Common myeloid progenitor, CD34-positive (primary cell): Measurements from ENCODE around the gene PDE1A.

ENCODE experiments used
- CTCF ChIA-PET: fragments of 350-600 bp; sonication (Branson Sonifier 250); formaldehyde crosslinking; loops from one replicate; lab custom pipeline; 2021; ENCODE audit warnings: antibody characterized with exemption; lab: Charles Lee
- POLR2A ChIA-PET: fragments of 350-600 bp; sonication (Branson Sonifier 250); formaldehyde crosslinking; loops from one replicate; lab custom pipeline; 2021; ENCODE audit warnings: antibody characterized with exemption; lab: Charles Lee
- DNase-seq, 3 donors: peaks; one replicate each; pipeline versions ENCODE4 v3.0.0 to v3.0.0-alpha.2; 2013
- H3K27ac ChIP-seq, 2 experiments: 1 replicate in 1 of 2; 2 replicates in 1 of 2; pipeline ENCODE4 v1.7.0; 2013; ENCODE audit warnings: inconsistent platforms in 2 of 2, low read length in 2 of 2, mild to moderate bottlenecking in 2 of 2, low read depth in 1 of 2, moderate library complexity in 1 of 2; ENCODE audit not compliant: severe bottlenecking in 2 of 2, insufficient read depth in 1 of 2, poor library complexity in 1 of 2
- H3K27me3 ChIP-seq, 5 experiments: replicated peaks in 2 of 5; 1 replicate in 3 of 5; 2 replicates in 2 of 5; pipeline versions ENCODE4 v1.6.1 to v1.7.0; 2013; ENCODE audit warnings: low read length in 4 of 5, mild to moderate bottlenecking in 2 of 5, moderate library complexity in 2 of 5, inconsistent platforms in 1 of 5; ENCODE audit not compliant: insufficient read depth in 5 of 5, control insufficient read depth in 4 of 5
- H3K36me3 ChIP-seq, 4 experiments: 1 replicate in 2 of 4; 2 replicates in 2 of 4; pipeline versions ENCODE4 v1.6.1 to v1.7.0; 2013; ENCODE audit warnings: low read length in 3 of 4, control low read depth in 1 of 4, mild to moderate bottlenecking in 1 of 4; ENCODE audit not compliant: control insufficient read depth in 4 of 4, insufficient read depth in 4 of 4
- H3K4me1 ChIP-seq, 4 experiments: 1 replicate in 3 of 4; 2 replicates in 1 of 4; pipeline versions ENCODE4 v1.6.1 to v1.7.1; 2013; ENCODE audit warnings: low read length in 3 of 4, mild to moderate bottlenecking in 3 of 4, control low read depth in 1 of 4, inconsistent platforms in 1 of 4, moderate library complexity in 1 of 4; ENCODE audit not compliant: control insufficient read depth in 4 of 4, insufficient read depth in 4 of 4; ENCODE audit errors: control extremely low read depth in 1 of 4
- H3K4me3 ChIP-seq, 7 experiments: 1 replicate in 4 of 7; 2 replicates in 3 of 7; pipeline versions ENCODE4 v1.5.1 to v1.7.0; 2013; ENCODE audit warnings: mild to moderate bottlenecking in 7 of 7, low read length in 6 of 7, moderate library complexity in 6 of 7, inconsistent platforms in 2 of 7, low read depth in 2 of 7, control low read depth in 1 of 7; ENCODE audit not compliant: insufficient read depth in 4 of 7, control insufficient read depth in 1 of 7; ENCODE audit errors: extremely low read depth in 1 of 7
- H3K9me3 ChIP-seq, 5 experiments: 1 replicate in 4 of 5; 2 replicates in 1 of 5; pipeline versions ENCODE4 v1.6.1 to v1.7.1; 2013; ENCODE audit warnings: low read length in 4 of 5, mild to moderate bottlenecking in 2 of 5, inconsistent platforms in 1 of 5, low read depth in 1 of 5, moderate library complexity in 1 of 5; ENCODE audit not compliant: control insufficient read depth in 4 of 5, insufficient read depth in 2 of 5; ENCODE audit errors: control extremely low read depth in 1 of 5
- WGBS: methylation state at CpG from one replicate; pipeline ENCODE4 v1.1.5; 2013; ENCODE audit not compliant: insufficient coverage; 5-methylcytosine and 5-hydroxymethylcytosine counted together

PDE1A gene

GRCh38 chr2:182229297-182229696, 197.5 kb downstream of the PDE1A start:
- Histone ChIP-seq H3K4me1 (no peaks in the 10 kb centered on the region), H3K36me3 (no peaks in the 10 kb centered on the region), H3K4me3 (no peak overlapping the region), H3K27ac (no peak overlapping the region), H3K27me3 (no peaks in the 10 kb centered on the region), H3K9me3 (no peaks in the 10 kb centered on the region)
- CTCF ChIA-PET = no interaction called here
- 100% methylated on average over 1 of the region's 2 CpGs for WGBS
- POLR2A ChIA-PET = interaction anchor here (0.5 to 0.7 kb wide), 2 partner anchors 11 to 28 kb away, joined by 3 to 4 read pairs; no protein-coding TSS in a partner anchor
- no peak for DNase-seq

- ChIA-PET CTCF (no interaction called here), POLR2A (interaction anchor here (0.5 to 0.7 kb wide), 2 partner anchors 11 to 27 kb away, joined by 3 to 4 read pairs; no protein-coding TSS in a partner anchor)
- H3K27me3 ChIP-seq = no peaks in the 10 kb centered on the region
- 100% methylated on average over 1 of the region's 2 CpGs for WGBS
- H3K36me3 ChIP-seq = no peaks in the 10 kb centered on the region
- H3K27ac ChIP-seq = no peak overlapping the region
- no peak overlapping the region for H3K4me3 ChIP-seq
- DNase-seq = no peak
- no peaks in the 10 kb centered on the region for H3K4me1 ChIP-seq
- no peaks in the 10 kb centered on the region for H3K9me3 ChIP-seq
Measured at GRCh38 chr2:182228741-182229140, 198.1 kb downstream of the PDE1A start.

GRCh38 chr2:182228073-182228473, 198.8 kb downstream of the PDE1A start:
- no peaks in the 10 kb centered on the region for H3K36me3 ChIP-seq
- H3K4me1 ChIP-seq = no peaks in the 10 kb centered on the region
- no peaks in the 10 kb centered on the region for H3K27me3 ChIP-seq
- WGBS = 50% methylated on average over 2 of the region's 2 CpGs
- POLR2A ChIA-PET = no interaction called here
- no peak overlapping the region for H3K4me3 ChIP-seq
- H3K27ac ChIP-seq = no peak overlapping the region
- CTCF ChIA-PET = interaction anchor here (1.3 kb wide), 1 partner anchor 424 kb away, joined by 3 read pairs; no protein-coding TSS in a partner anchor
- DNase-seq = no peak
- no peaks in the 10 kb centered on the region for H3K9me3 ChIP-seq

GRCh38 chr2:182226807-182227206, 200.0 kb downstream of the PDE1A start:
- no peak for DNase-seq
- WGBS = 100% methylated on average over 2 of the region's 4 CpGs
- ChIA-PET CTCF (interaction anchor here (1.3 kb wide), 1 partner anchor 426 kb away, joined by 3 read pairs; no protein-coding TSS in a partner anchor), POLR2A (no interaction called here)
- H3K9me3 ChIP-seq = no peaks in the 10 kb centered on the region
- no peaks in the 10 kb centered on the region for H3K4me1 ChIP-seq
- no peaks in the 10 kb centered on the region for H3K27me3 ChIP-seq
- H3K4me3 ChIP-seq = no peak overlapping the region
- H3K27ac ChIP-seq = no peak overlapping the region
- H3K36me3 ChIP-seq = no peaks in the 10 kb centered on the region

- Histone ChIP-seq H3K36me3 (no peaks in the 10 kb centered on the region), H3K4me3 (no peak overlapping the region), H3K27me3 (no peaks in the 10 kb centered on the region), H3K27ac (no peak overlapping the region), H3K9me3 (no peaks in the 10 kb centered on the region), H3K4me1 (no peaks in the 10 kb centered on the region)
- CTCF ChIA-PET = no interaction called here
- POLR2A ChIA-PET = no interaction called here
- 100% methylated on average over 1 of the region's 3 CpGs for WGBS
- DNase-seq = no peak
Measured at GRCh38 chr2:182224669-182225068, 202.2 kb downstream of the PDE1A start.

GRCh38 chr2:182220998-182221397, 205.8 kb downstream of the PDE1A start:
- no peak for DNase-seq
- ChIA-PET POLR2A (no interaction called here), CTCF (no interaction called here)
- no peaks in the 10 kb centered on the region for H3K4me1 ChIP-seq
- 100% methylated on average over 3 of the region's 3 CpGs for WGBS
- H3K27ac ChIP-seq = no peak overlapping the region
- H3K4me3 ChIP-seq = no peak overlapping the region
- no peaks in the 10 kb centered on the region for H3K36me3 ChIP-seq
- no peaks in the 10 kb centered on the region for H3K27me3 ChIP-seq
- H3K9me3 ChIP-seq = no peaks in the 10 kb centered on the region

- H3K27me3 ChIP-seq = no peaks in the 10 kb centered on the region
- ChIA-PET POLR2A (no interaction called here), CTCF (no interaction called here)
- H3K9me3 ChIP-seq = no peaks in the 10 kb centered on the region
- no peak for DNase-seq
- WGBS = no CpG with 5 or more reads among the region's 1 CpG
- H3K4me1 ChIP-seq = no peaks in the 10 kb centered on the region
- H3K27ac ChIP-seq = no peak overlapping the region
- no peaks in the 10 kb centered on the region for H3K36me3 ChIP-seq
- H3K4me3 ChIP-seq = no peak overlapping the region
Measured at GRCh38 chr2:182220335-182220734, 206.5 kb downstream of the PDE1A start.
